HUES64 (cell line): Measurements from ENCODE around the gene SRPX.

Experiments
- H3K27ac ChIP-seq: 2 replicates; pipeline ENCODE4 v1.7.0; 2013; ENCODE audit warnings: low read depth, low read length, inconsistent platforms
- H3K27me3 ChIP-seq: 2 replicates; pipeline ENCODE4 v1.6.1; 2013; ENCODE audit warnings: mild to moderate bottlenecking, low read length; ENCODE audit not compliant: insufficient read depth
- H3K36me3 ChIP-seq: 2 replicates; pipeline ENCODE4 v1.6.1; 2013; ENCODE audit warnings: mild to moderate bottlenecking, low read length; ENCODE audit not compliant: insufficient read depth
- H3K4me1 ChIP-seq: 2 replicates; pipeline ENCODE4 v1.6.1; 2013; ENCODE audit warnings: mild to moderate bottlenecking, low read length, moderate library complexity; ENCODE audit not compliant: insufficient read depth
- H3K4me3 ChIP-seq: 2 replicates; pipeline ENCODE4 v1.5.1; 2013; ENCODE audit warnings: mild to moderate bottlenecking, low read length, moderate library complexity
- H3K9ac ChIP-seq: 2 replicates; pipeline ENCODE4 v1.6.1; 2013; ENCODE audit warnings: mild to moderate bottlenecking, low read depth, low read length
- H3K9me3 ChIP-seq: 2 replicates; pipeline ENCODE4 v1.6.1; 2013; ENCODE audit warnings: low read depth, low read length; ENCODE audit not compliant: insufficient read depth
- WGBS: fragments of 150-250, 120-280 bp; methylation state at CpG from one replicate; pipeline ENCODE4 v1.1.7; 2013; ENCODE audit warnings: missing lambda C conversion rate; 5-methylcytosine and 5-hydroxymethylcytosine counted together

The SRPX gene

GRCh38 chrX:38105216-38105725 is 115.4 kb downstream of the SRPX start:
- H3K9me3 ChIP-seq = no peaks in the 10 kb centered on the region
- 89% methylated on average over 6 of the region's 6 CpGs for WGBS
- no peaks in the 10 kb centered on the region for H3K27me3 ChIP-seq
- H3K4me1 ChIP-seq = peaks cover 5% of the 10 kb centered on the region; the same call in 1 of the 2 replicates
- no peak overlapping the region for H3K4me3 ChIP-seq
- no peak overlapping the region for H3K27ac ChIP-seq
- no peaks in the 10 kb centered on the region for H3K36me3 ChIP-seq
- no peak overlapping the region for H3K9ac ChIP-seq

DNA sequence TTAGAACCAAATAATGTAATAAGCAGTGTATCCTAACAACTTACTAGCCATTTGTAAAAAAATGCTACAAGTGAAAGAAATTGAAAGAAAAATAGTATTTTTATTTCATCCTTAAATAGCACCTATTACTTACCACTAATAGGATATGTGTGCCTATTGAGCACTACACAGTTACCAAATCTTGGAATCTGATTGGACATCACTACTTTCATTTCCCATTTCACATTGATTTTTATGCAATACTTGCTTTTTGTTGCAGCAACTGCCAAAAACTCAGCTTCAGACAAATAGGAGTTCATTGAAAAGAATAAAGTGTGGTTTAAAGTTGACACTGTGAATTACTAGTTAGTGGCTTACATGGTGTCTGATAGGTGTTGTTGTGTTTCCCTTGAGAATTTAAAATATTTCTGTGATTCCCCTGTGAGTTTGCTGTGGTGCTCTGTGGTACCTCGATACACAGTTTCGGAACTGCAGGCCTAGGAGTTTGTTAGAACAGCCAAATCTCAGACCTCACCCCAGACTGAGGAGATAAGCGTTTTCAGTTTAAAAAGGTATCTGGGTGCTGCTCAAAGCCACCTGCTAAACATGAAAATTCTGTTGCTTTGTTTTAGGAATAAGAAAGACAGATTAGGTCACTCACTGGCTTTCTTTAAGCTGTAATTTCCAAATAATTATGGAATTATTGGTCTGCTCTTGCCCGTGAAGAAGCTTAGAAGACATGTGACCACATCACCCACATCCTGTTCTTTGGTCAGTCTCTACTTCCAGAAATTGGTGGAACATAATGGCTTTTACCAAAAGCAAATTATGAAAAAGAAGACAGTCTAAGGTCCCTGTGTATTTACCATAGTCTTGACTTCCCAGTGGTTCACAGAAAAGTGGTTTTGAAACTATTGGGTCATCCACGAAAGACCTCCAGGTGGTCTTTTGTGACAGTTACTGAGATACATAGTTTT is 116.5 kb downstream of the SRPX start:
- Histone ChIP-seq H3K9me3 (no peaks in the 10 kb centered on the region), H3K4me3 (no peak overlapping the region), H3K4me1 (peaks cover 5% of the 10 kb centered on the region; the same call in 1 of the 2 replicates), H3K36me3 (no peaks in the 10 kb centered on the region), H3K27ac (no peak overlapping the region), H3K27me3 (no peaks in the 10 kb centered on the region), H3K9ac (no peak overlapping the region)
- 91% methylated on average over 4 of the region's 5 CpGs for WGBS

GRCh38 chrX:38102875-38103274 is 117.8 kb downstream of the SRPX start:
- no peak overlapping the region for H3K4me3 ChIP-seq
- no peak overlapping the region for H3K9ac ChIP-seq
- H3K27ac ChIP-seq = no peak overlapping the region
- H3K9me3 ChIP-seq = no peaks in the 10 kb centered on the region
- peaks cover 5% of the 10 kb centered on the region; the same call in 1 of the 2 replicates for H3K4me1 ChIP-seq
- no peaks in the 10 kb centered on the region for H3K36me3 ChIP-seq
- WGBS = no CpG with 5 or more reads among the region's 1 CpG
- H3K27me3 ChIP-seq = no peaks in the 10 kb centered on the region

GRCh38 chrX:38102240-38102639 is 118.4 kb downstream of the SRPX start:
- no peak overlapping the region for H3K9ac ChIP-seq
- H3K9me3 ChIP-seq = no peaks in the 10 kb centered on the region
- H3K4me1 ChIP-seq = peaks cover 5% of the 10 kb centered on the region; the same call in 1 of the 2 replicates
- no peaks in the 10 kb centered on the region for H3K27me3 ChIP-seq
- H3K36me3 ChIP-seq = no peaks in the 10 kb centered on the region
- H3K27ac ChIP-seq = no peak overlapping the region
- H3K4me3 ChIP-seq = no peak overlapping the region
- WGBS = 96% methylated on average over 2 of the region's 2 CpGs

DNA sequence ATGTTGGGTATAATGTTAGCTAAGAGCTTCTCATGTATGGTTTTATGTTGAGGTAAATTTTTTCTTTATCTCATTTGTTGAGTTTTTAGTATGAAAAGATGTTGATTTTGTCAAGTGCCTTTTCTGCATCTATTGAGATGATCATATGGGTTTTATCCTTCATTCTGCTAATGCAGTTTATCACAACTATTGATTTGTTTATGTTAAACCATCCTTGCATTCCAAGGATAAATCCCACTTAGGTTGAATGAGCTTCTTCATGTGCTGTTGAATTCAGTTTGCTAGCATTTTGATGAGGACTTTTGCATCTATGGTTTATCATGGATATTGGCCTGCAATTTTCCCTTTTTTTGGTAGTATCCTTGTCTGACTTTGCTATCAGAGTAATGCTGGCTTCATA is 121.0 kb downstream of the SRPX start:
- Histone ChIP-seq H3K4me1 (no peaks in the 10 kb centered on the region), H3K9me3 (no peaks in the 10 kb centered on the region), H3K9ac (no peak overlapping the region), H3K4me3 (no peak overlapping the region), H3K27me3 (no peaks in the 10 kb centered on the region), H3K36me3 (no peaks in the 10 kb centered on the region), H3K27ac (no peak overlapping the region)
